Ovary (tissue), 3 donors: ENCODE results near the gene MYO3B.

Experiments used
- CTCF ChIP-seq, 3 donors: fragments of 450-650 bp in 2 of 3; fragments of 200-600 bp in 1 of 3; IDR thresholded peaks; one replicate each; pipeline versions ENCODE4 v1.5.1 to v1.8.0; 2016 to 2022; ENCODE audit warnings: antibody characterized with exemption in 3 of 3, mild to moderate bottlenecking in 1 of 3
- EP300 ChIP-seq: sonication (generic); formaldehyde crosslinking; IDR thresholded peaks from one replicate; pipeline ENCODE4 v1.6.1; 2017; ENCODE audit warnings: antibody characterized with exemption
- donor health status: DM: no; HTN: no; CAD: no.

- TF ChIP-seq CTCF (IDR thresholded peaks at IDR 0.05) (no peak), EP300 (no peak)
These were observed 123.7 kb downstream of the MYO3B start for GRCh38 chr2:170301626-170302025.
